ENCODE results near the gene COQ8A. TPM values are rescaled to one million over a fixed set of nuclear protein-coding genes. Genes with fewer than 3 reads are reported as not detected.
A peak's percentile ranks its signal among the peaks of the same experiment; 100 is the strongest.

COQ8A gene
- total RNA-seq, 6 donors from 2014 or later, result 27.1 to 105 (median 44.6) TPM

- Histone ChIP-seq H3K4me1 (peaks cover 10 to 56% (median 32%) of the 10 kb centered on the region in 4 donors), H3K4me3 (no peak overlapping the region), H3K9me3 (no peaks in the 10 kb centered on the region), H3K36me3 (no peaks in the 10 kb centered on the region), H3K27me3 (no peaks in the 10 kb centered on the region), H3K27ac (peak overlapping the region; percentile 28 to 80 (median 58))
- ATAC-seq (ENCODE audit: low FRiP score in 2 of 2), result no peak
- WGBS, 2 donors, result 68 to 79% methylated on average over 7 to 8 of the region's 8 CpGs
- DNase-seq, result no peak
- no peak for TF ChIP-seq CTCF (IDR thresholded peaks at IDR 0.05)
- TF ChIP-seq EP300 (IDR thresholded peaks at IDR 0.05), result no peak
- TF ChIP-seq POLR2AphosphoS5 (IDR thresholded peaks at IDR 0.05), result no peak
- no peak for TF ChIP-seq POLR2A (IDR thresholded peaks at IDR 0.05)
Observed at GRCh38 chr1:226945858-226946245, 5.8 kb downstream of the COQ8A start.

GRCh38 chr1:226946285-226946684, 6.2 kb downstream of the COQ8A start:
- Histone ChIP-seq H3K27ac (peak overlapping the region in 3 of 4 donors; percentile 28 to 80 (median 65)), H3K27me3 (no peaks in the 10 kb centered on the region), H3K4me3 (no peak overlapping the region), H3K36me3 (no peaks in the 10 kb centered on the region), H3K4me1 (peaks cover 6 to 52% (median 29%) of the 10 kb centered on the region in 4 donors), H3K9me3 (no peaks in the 10 kb centered on the region)
- no peak for ATAC-seq (ENCODE audit: low FRiP score in 2 of 2)
- no peak for TF ChIP-seq EP300 (IDR thresholded peaks at IDR 0.05)
- TF ChIP-seq CTCF (IDR thresholded peaks at IDR 0.05), result no peak
- no peak for TF ChIP-seq POLR2A (IDR thresholded peaks at IDR 0.05)
- no peak for TF ChIP-seq POLR2AphosphoS5 (IDR thresholded peaks at IDR 0.05)
- DNase-seq, result no peak
- WGBS, 2 donors, result 86% methylated on average over 9 of the region's 9 CpGs

- Histone ChIP-seq H3K4me1 (peaks cover 6 to 46% (median 26%) of the 10 kb centered on the region in 4 donors), H3K27ac (peak overlapping the region in 2 of 4 donors; percentile 28 to 65)
- no peak for ATAC-seq (ENCODE audit: low FRiP score in 2 of 2)
Observed at GRCh38 chr1:226946841-226947240, 6.7 kb downstream of the COQ8A start.

DNA sequence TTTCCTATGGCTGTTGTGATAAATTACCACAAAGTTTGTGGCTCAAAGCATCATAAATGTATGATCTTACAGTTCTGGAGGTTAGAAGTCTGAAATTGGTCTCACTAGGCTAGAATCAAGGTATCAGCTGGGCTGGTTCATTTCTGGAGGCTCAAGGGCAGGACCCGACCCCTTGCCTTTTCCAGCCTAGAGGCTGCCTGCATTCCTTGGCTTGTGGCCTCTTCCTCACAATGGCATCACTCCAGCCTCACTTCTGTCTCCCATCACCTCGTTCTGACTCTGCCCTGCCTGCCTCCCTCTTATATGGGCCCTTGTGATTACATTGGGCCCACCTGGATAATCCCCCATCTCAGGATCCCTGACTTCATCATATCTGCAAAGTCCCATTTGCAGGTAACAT, 8.0 kb downstream of the COQ8A start:
- no peaks in the 10 kb centered on the region for H3K27me3 ChIP-seq
- no peak for ATAC-seq (ENCODE audit: low FRiP score in 2 of 2)
- H3K4me3 ChIP-seq, result no peak overlapping the region
- H3K27ac ChIP-seq, result no peak overlapping the region
- TF ChIP-seq POLR2A (IDR thresholded peaks at IDR 0.05), result no peak
- no peak for TF ChIP-seq POLR2AphosphoS5 (IDR thresholded peaks at IDR 0.05)
- TF ChIP-seq EP300 (IDR thresholded peaks at IDR 0.05), result no peak
- no peak for TF ChIP-seq CTCF (IDR thresholded peaks at IDR 0.05)
- H3K36me3 ChIP-seq, result no peaks in the 10 kb centered on the region
- no peak for DNase-seq
- no peaks in the 10 kb centered on the region for H3K9me3 ChIP-seq
- peaks cover 3 to 36% (median 19%) of the 10 kb centered on the region in 4 donors for H3K4me1 ChIP-seq
- 93 to 96% methylated on average over 2 of the region's 2 CpGs for WGBS, 2 donors

More at GRCh38 chr1:226946841-226947240, 6.7 kb downstream of the COQ8A start:
- H3K27me3 ChIP-seq, result no peaks in the 10 kb centered on the region
- H3K4me3 ChIP-seq, result no peak overlapping the region
- no peaks in the 10 kb centered on the region for H3K36me3 ChIP-seq
- H3K9me3 ChIP-seq, result no peaks in the 10 kb centered on the region
- 68 to 77% methylated on average over 3 of the region's 3 CpGs for WGBS, 2 donors
- TF ChIP-seq CTCF (IDR thresholded peaks at IDR 0.05) (no peak), EP300 (IDR thresholded peaks at IDR 0.05) (no peak), POLR2A (IDR thresholded peaks at IDR 0.05) (no peak), POLR2AphosphoS5 (IDR thresholded peaks at IDR 0.05) (no peak)
- no peak for DNase-seq

GRCh38 chr1:226948480-226948879, 8.4 kb downstream of the COQ8A start:
- DNase-seq, result no peak
- H3K4me1 ChIP-seq, result peaks cover 3 to 38% (median 17%) of the 10 kb centered on the region in 4 donors
- WGBS, 2 donors, result 96 to 97% methylated on average over 6 of the region's 6 CpGs
- no peak for TF ChIP-seq CTCF (IDR thresholded peaks at IDR 0.05)
- no peak for TF ChIP-seq POLR2AphosphoS5 (IDR thresholded peaks at IDR 0.05)
- TF ChIP-seq EP300 (IDR thresholded peaks at IDR 0.05), result no peak
- TF ChIP-seq POLR2A (IDR thresholded peaks at IDR 0.05), result no peak
- ATAC-seq (ENCODE audit: low FRiP score in 2 of 2), result no peak
- H3K36me3 ChIP-seq, result no peaks in the 10 kb centered on the region
- no peak overlapping the region for H3K4me3 ChIP-seq
- H3K27me3 ChIP-seq, result no peaks in the 10 kb centered on the region
- no peaks in the 10 kb centered on the region for H3K9me3 ChIP-seq
- H3K27ac ChIP-seq, result no peak overlapping the region
